Measurements from ENCODE around the gene CDK5R2.

Gene CDK5R2

DNA sequence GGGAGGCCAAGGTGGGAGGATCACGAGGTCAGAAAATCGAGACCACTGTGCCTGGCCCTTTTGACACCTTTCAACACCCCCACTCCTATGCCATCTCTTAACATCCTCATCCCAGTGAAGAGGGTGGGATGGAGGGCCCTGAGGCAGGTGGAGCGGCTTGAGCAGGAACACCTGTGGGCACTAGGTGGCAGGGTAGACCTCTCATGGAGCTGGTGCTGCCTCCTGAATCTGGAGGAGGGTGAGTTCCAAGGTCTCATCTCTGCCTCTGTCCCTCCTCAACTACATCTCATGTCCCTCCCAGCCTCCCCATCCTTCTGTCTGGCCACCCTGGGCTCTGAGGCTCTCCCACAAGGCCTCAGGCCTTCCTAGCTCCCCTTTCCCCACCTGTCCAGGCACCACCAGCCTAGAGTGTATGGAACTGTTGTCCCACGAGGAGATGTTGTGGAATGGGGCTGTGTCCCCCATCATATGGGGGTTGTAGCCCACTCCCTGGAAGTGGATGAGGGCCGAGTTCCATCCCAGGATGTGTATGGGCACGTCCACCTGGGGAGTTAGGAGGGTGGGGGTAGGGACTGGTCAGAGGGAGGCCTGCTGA lies 50.8 kb downstream of the CDK5R2 start:
- no peak for DNase-seq

DNA sequence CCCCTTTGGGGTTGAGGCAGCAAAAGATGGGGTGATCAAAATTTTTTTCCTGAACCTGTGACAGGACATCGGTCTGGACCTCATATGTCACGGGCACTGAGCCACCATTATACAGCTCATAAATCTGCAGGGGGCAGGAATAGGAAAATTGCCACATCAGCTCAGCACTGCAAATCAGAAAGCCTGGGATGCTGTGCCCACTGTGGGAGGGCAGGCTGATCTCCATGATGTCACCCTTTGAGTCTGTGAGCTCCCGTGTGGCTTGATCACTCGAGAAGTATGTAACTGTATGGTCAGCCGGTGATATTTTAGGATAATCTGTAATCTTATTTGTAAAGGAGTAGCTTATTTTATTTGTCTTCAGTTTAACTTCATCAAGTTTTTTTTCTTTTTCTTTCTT lies 51.4 kb downstream of the CDK5R2 start:
- no peak for DNase-seq
